AG08396 (cell line): Measurements from ENCODE around the gene SLC26A1.

Experiments
- DNase-seq: peaks from one replicate; pipeline ENCODE4 v3.0.0; 2012; ENCODE audit warnings: low spot score, mixed read lengths

The SLC26A1 gene, protein sequence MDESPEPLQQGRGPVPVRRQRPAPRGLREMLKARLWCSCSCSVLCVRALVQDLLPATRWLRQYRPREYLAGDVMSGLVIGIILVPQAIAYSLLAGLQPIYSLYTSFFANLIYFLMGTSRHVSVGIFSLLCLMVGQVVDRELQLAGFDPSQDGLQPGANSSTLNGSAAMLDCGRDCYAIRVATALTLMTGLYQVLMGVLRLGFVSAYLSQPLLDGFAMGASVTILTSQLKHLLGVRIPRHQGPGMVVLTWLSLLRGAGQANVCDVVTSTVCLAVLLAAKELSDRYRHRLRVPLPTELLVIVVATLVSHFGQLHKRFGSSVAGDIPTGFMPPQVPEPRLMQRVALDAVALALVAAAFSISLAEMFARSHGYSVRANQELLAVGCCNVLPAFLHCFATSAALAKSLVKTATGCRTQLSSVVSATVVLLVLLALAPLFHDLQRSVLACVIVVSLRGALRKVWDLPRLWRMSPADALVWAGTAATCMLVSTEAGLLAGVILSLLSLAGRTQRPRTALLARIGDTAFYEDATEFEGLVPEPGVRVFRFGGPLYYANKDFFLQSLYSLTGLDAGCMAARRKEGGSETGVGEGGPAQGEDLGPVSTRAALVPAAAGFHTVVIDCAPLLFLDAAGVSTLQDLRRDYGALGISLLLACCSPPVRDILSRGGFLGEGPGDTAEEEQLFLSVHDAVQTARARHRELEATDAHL

DNA sequence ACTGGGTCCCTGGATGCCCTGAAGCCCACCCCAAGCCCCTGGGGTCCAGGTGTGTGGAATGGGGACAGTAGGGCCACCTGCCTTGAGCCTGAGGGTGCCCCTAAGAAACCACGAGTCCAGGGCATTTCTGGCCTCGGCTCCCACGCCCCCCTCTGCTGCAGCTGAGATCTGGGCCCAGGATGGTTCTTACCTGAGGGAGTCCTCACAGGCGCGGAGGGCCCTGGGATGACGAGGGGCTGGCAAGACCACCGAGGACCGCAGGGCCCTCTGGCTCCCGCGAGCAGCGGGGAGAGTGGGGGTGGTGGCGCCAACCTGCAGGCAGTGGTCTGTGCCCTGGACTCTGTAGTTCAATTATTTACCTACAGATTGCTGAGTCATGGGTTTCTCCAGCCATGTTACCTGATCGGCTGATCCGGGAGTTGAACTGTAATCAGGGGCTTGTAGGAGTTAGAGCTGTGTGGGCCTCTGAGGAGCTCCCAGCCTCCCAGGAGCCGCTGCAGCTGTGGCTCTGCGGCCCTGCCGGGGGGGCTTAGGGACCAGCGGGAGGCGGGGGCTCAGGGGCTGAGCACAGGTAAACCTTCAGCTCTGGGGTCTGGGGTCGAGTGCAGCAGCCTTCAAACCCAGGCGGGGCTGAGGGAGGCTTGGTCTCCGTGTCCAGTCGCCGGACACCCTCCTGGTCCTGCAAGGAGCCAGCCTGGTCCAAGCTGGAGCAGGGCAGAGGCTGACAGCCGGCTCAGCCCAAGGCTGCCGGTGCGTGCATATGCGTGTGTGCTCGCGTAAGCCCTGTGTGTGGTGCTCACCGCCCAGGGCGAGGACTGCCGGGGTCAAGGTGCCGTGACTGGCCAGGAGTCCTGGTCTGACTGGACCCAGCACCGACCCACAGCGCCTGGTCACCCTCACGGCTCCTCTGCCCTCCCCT, at the start of gene SLC26A1:
SLC26A1 (minus strand) TSS at position 294 of the 919 bp plus-strand sequence. CDS start 1,701 bp downstream, outside the sequence.
- no peak for DNase-seq

DNA sequence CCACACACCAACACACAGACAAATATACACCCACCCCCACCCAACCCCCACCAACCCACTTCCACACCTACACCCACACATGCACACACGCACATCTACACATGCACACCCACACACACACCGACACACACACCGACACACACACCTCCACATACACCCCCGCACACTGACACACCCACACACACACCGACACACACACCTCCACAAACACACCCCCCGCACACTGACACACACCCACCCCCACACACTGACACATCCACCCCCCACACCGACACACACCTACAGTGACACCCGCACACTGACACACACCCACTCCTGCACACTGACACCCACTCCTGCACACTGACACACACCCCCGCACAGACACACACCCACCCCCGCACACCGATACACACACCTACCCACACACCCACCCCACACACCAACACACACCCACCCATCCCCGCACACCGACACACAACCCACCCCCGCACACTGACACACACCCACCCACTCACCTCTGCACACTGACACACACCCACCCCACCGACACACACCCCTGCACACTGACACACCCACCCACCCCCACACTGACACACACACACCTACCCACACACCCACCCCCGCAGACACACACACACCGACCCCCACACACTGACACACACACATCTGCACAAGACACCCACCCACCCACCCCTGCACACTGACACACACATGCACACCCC, 49.3 kb upstream of the SLC26A1 start:
- no peak for DNase-seq

DNA sequence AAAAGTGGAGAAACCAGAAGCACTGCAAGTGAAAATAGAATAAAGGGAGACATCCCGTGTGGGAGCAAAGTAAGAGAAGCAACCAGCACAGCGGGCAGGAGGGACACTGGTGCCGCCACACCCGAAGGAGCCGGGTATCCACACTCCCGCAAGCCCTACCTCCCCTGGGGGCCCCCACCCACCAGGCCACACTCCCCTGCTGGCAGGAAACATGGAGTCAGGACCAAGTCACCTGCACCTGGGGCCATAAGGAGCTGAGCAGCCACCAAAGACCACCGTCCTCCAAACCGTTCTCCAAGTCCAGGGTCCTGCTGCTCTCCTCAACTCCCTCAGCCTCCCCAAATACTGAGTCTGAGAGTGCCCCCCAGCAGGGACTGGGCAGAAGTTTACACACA, 48.7 kb upstream of the SLC26A1 start:
- no peak for DNase-seq

DNA sequence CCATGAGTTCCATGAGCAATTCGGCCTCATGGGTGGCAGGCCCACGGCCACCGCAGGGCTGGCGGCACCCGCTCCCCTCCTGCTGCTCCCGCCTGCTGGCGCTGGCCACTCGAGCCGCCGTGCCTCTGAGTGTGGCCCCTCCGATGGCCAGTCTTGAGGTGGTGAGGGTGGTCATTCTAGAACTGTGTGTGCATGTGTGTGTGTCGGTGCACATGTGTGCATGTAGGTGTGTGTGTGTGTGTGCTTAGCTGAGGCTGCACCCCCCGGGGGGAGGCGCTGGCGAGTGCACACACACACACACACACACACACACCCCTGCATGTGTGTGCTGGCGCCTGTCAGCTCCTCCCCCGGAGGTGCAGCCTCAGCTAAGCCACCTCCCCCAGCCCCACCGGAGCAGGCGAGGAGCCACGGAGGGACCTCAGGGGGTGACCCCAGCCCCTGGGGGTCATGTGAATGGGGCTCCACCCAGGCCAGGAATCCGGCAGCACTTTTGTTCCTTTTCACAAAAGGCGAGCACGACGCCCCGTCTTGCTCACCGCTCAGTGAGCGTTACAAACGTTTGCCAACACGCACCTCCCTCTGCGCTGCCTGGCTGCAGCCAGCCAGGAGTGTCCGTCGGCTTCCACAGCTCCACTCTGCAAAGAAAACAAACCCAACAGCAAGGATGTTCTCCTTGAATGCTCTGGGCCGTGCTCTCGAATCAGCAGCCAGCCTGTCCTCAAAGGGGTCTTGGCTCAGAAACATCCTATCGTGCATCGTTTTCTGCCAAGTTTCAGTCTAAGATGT, 48.1 kb upstream of the SLC26A1 start:
- peak; percentile 56 for DNase-seq

DNA sequence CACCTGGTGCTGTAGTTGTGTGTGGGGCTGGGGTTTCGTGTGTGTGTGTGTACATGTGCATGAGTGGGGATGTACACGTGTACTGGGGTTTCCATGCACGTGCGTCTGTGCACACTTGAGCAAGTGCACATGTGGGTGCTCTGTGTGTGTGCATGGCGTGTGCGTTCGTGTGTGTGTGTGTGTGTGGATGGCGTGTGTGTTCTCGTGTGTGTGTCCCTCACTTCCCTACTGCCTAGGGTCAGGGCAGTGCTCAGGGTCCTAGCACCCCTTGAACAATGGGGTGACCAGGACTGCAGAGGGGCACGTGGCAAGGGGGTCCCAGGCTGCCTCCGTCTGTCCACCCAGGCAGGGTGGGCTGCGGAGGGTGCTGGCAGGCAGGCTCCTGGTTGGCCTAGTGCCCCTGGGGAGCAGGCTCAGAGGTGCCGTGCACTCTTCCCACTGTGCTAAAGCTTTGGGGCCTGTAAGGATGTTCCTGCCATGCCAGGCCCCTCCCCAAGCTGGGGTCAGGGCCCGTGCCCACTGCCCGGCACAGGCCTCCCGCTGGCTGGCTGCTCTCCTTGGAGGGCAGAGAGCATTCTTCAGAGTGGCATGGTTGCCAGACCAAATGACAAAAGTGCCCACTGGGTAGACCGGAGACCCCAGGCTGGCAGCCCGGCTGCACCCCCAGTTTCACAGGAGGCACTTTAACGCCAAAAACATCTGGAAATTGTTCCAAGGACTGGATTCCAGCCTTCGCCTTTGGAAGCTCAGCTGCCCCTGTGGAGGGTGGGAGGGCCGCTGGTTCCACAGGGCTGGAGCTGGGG, 47.3 kb upstream of the SLC26A1 start:
- no peak for DNase-seq

DNA sequence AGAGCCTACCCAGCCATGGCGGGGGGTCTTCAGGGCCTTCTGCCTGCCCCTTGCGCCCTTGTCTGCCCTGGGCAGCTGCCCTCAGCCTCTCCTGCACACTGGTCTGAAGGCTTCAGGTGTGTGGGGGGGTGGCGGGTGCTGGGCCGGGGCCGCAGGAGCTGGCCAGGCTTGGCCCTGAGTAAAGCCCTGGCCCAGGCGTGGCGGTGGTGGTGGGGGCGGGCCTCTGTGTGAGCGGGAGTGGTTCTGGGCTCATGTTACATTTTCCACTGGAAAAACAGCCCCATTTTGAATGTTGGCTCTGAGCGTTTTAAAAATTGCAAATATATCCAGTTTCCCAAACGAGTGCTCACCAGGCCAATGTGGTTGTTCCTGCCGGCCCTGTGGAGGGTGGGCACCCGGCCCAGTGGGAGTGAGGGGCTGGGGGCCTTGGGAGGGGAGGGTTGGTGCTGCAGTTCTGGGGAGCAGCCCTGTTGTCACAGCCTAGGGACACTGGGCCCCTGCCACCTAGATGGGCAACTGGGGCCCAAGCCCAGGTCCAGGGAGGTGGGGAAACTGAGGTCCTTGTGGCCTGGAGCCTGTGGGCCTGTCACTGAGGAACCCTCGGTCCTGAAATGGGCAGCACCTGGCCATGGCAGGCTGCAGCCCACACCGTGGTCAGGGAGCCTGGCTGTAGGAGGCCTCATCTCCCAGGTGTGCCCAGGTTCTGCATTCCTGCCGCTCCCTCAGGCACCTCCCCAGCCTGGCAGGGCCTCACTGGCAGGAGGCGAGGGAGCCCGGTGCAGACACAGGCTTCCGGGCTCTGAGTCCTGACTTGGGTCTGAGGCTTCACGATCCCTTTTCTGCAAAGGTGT, 46.5 kb upstream of the SLC26A1 start:
- DNase-seq = peak; percentile 79

DNA sequence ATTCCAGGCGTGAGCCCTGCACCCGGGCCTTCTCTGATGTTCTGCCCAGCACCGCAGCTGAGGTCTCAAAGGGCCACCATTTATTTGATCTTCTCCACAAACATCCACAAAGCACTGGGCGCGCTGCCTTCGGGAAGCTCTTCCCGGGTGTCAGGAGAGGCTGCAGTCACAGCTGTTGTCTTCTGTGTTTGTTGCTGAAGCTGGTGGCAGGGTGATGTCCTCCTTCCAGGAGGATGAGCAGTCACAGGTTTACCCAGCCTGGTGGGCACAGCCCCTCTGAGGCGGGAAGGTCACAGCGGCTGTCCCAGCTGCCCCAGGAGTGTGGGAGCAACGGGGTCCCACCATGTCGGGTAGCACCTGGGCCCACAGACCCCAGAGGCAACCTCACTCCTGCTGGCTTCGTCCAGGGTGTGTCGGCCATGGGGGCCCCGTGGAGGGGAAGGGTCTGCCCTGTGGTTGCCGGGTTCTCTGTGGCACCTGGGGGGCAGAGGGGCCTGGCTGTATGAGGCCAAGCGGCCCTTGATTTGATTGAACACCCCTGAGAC, 45.8 kb upstream of the SLC26A1 start:
- DNase-seq = no peak

DNA sequence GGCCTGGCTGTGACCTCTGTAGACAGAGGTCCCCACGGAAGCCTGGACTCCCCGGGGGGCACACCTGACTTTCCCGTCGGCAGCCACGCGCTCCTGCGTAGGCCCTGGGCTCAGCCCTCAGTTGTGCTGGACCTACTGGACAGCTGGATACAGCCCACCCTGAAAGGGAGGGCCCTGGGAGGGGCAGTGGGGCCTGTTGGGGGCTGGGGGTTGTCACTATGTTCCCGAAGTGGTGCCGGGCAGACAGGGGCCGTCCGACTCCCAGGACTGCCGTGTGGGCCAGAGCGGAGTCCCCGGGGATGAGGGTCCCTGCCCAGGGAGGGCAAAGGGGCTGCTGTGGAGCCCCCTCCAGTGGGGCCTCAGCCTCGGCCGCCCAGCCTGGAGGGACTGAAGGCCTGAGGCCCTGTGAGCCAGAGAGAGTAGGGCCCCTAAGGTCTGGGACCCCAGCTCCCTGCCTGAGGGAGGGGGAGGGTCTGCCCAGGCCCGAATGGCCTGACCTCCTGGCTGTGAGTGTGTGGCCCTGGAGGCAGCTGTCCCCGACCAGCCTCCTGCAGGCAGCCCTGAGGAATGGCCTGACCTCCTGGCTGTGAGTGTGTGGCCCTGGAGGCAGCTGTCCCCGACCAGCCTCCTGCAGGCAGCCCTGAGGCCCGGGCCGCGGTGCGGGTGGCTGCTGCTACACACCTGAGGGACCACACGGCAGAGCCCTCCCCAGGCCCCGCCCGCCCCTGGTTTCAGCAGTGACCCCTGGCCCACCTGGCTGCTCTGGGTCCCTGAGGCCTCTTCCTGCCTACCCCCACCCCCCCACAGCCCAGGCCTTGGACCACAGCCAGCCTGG, 44.0 kb upstream of the SLC26A1 start:
- no peak for DNase-seq

DNA sequence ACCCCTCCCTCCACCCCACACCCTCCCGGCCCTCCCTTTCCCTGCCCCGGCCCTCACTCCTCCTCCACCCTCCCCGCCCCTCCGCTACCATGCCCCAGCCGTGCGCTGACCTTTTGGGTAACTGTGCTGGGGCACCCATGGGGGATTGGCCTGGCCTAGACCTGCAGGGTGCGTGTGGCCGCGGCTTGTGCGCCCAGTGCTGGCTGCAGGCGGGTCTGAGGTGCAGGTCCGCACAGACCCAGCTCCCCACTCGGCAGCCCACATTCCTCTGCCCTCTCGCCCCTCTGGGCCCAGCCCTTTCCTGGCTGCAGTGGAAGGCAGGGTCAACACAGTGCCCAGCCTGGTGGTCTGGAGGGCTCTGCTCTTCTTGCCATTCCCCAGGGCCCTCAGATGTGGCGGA, 42.9 kb upstream of the SLC26A1 start:
- DNase-seq = no peak

DNA sequence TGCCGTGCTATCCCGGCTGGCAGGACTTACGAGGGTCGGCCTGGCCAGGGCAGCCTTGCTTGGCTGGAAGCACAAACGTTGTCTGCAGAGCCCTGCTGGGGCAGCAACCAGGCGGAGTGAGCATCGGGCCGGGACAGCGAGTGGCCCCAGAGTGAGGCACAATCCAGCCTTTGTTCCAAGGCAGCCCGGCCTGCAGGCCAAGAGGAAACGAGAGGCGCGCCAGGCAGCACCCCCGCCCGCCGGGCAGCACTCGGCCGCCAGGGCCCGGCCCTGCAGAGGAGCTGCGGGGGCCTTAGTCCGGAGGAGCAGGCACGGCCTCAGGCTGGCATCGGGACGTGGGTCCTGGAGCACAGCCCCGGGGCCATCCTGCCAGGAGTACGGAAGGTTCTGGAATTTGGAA, 42.3 kb upstream of the SLC26A1 start:
- peak; percentile 53 for DNase-seq

DNA sequence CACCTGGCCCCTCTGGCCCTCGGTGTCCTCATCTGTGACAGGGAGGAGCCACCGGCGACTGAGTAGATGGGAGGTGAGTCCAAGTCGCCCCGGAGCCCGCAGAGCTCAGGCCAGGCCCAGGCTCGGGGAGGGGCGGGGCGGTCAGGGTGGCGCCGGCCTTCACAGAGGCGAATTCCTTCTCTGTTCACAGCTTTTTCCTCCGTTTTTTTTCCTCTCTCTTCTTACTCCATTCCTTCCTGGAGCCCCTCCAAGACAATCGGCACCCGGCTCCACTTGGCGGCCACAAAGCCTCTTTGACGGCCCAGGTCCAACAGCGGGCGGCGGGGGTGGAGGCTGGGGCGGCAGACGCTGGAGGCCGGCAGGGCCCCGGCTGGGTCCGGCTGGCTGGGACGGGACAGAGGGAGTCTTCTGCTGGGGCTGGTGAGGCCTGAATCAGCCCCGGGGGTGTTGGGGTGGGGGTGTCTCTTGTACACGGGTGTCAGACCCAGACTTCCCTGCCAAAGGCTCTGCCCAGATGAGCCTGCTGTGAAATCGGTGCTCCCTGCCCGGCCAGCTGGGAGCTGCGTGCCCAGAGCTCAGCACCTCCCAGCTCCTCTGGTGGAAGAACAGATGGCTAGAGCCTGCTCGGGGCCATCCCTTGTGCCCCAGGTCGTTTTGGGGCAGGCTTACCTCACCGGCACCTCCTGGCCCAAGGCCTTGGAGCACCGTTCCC, 40.8 kb upstream of the SLC26A1 start:
- DNase-seq = peak; percentile 85

DNA sequence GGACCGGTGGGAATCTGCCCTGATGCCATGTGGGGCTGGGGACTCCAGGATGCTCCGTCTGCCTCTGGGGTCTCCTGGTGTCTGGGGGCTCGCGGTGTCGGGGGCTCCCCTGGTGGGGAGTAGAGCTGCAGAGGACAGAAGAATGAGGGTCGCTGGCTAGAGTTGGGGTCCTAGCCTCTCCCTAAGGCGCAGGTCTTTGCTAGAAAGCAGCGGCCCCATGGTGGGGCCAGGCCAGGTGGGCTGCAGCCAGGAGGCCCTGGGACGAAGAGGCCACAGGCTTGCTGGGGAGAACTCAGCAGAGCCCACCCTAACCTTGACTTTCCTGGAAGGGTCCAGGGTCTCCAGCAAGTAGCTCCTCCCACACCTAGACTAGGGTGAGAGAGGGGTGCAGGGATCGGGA, 39.7 kb upstream of the SLC26A1 start:
- DNase-seq = no peak

DNA sequence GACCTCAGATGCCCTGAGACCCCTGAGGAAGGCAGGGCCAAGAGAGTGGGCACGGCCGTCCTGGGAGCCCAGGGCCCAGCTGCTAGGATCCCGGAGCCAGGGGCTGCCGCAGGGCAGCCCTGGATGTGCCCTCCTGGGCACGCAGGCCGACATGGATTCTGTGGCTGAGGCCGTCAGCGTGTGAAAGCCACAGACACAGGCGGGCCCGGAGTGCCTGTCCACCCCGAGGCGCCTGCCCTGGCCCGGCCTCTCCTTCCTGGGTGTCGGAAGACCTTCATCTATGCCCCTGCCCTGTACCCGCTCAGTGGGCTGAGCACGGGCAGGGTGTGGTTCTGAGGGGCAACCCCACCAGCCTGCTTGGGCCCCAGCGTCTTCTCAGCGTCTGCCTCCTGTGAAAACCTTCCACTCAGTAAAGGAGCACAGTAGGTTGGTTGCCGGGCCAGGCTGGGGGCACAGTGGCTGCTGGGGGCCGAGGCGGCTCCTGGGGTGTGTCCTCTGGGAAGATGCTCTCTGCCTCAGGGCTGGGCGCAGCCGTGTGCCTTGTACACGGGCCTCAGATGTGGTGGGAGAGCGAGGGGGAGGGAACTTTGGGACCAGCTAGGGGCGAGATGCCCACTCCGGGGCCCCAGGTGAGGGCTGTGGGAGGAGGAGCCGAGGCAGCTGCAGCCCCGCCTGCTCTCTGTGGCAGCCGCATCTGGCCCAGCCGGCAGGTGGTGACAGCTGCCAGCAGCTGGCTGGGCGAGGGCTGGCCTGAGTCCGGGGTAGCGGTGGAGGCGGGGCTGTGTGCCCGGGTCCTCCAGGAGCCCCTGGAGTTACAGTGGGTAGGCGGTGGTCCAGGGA, 39.0 kb upstream of the SLC26A1 start:
- no peak for DNase-seq

DNA sequence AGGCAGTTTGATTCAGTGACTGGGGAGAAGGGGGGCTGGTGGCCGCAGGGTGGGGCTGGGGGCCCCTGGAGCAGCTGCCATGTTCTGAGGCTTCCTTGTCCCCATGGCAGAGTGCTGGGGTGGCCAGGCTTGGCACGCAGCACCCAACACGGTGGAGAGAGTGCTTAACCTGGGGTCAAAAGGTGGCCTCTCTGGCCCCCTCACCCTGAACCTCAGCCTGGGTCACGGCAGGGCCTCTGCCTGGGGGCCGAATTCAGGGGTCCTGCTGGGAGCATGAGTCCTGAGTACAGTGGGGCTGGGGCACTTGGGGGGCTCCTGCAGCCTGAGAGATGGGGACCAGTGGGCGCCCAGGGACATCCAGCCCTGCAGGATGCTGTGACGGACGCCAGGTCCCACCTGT, 38.1 kb upstream of the SLC26A1 start:
- DNase-seq = no peak

DNA sequence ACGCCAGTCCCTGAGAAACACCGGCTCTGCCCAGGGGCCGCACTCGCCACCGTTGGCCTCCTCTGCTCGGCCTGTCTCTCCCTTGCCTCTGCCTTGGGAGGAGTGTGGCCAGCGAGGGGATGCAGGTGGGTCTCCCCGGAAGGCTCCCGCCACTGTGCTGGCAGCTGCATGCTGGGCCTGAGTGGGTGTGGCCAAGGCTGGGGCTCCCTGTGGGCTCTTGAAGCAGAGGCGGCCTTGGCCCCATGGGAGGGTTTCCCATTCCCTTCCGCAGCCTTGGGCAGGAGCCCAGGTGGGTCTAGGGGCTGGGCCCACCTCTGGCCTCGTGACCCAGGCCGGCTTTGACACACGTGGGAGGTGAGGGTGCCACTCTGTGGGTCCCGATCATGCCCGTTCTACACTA, 37.4 kb upstream of the SLC26A1 start:
- no peak for DNase-seq

DNA sequence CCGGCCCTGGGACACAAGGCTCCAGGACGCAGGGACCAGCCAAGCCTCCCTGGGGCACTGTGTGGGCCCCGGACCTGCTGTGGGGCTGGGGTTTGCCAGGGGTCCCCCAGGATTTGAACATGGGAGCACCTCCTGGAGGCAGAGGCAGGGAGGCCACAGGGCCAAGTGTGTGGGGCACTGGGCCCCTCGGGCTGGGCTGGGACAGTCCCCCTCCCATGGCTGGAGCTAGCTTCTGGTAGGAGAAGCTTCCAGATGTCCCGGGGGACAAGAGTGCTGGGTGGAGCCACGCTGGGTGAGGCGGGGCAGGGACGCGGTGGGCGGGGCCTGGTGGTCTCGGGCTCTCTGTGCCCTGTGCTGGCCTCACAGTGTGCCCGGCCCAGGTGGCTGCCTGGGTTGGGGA, 36.8 kb upstream of the SLC26A1 start:
- no peak for DNase-seq
